Posterior cingulate gyrus (tissue), 11 donors: ENCODE results near the gene COLQ.
A peak's percentile ranks its signal among the peaks of the same experiment; 100 is the strongest.

Experiments
- DNase-seq, 10 donors: peaks; one replicate each; pipeline versions ENCODE4 v3.0.0 to v3.0.0-alpha.2; 2020 to 2021; ENCODE audit warnings: mixed read lengths in 3 of 10
- intact Hi-C: fragments of 100-400 bp; cut with DNase I; formaldehyde crosslinking; loops from one replicate; pipeline ENCODE4 v1.15.1; 2023

COLQ gene

DNA sequence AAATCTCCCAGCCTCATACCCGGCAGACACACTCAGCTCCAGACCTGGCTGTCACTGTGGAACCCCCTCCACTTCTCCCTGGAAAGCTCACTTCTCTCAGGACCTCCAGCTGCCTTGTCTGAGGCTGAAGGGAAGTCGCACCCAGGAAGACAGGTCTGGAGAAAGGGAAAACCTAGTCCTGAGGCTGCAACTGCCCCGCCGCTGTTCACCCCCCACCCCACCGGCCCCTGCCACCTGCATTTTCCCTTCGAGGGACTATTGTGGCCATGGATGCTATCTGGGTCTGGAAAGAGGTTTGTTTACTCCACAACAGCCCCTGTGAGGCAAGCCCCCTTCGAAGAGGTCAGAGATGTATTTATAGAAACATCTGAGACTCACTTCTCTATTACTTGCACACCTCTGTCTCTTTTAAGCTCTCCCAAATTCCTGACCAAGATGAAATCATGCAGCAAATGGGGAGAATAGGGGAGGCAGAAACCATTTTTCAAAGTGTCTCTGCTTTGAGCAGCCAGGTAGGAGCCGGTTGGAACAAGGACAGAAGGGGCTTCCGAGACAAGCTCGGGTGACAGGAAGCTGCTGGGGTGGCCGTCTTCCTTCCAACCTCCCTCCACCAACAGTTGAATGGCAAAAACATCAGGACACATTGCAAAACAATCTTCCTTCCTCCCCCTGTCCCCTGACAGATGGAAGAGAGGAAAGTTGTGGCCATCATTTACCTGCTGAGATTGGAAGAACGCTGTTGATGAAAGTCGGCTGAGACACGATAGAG lies 518 bp downstream of the COLQ start:
- intact Hi-C loops, result no loop called here
- DNase-seq, result peak in 1 of 10 donors; percentile 20

DNA sequence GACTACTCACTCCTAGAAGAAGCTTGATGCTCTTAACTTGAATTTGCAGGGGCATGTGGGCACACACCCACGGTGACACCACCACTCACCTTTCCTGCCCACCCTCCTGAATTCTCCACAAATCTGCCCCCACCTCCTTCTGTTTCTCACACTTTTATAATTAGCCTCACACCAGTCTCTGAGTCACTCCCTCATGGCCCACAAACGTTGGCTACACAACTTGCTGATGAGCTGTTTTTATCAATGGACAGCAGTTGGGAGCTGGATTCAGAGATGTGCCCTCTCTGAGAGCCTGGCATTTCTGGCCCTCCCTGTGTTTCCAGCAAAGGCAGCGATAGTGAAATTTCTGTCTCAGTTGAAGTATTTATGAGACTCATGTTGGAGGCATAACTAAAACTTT lies 1.3 kb downstream of the COLQ start:
- intact Hi-C loops, result no loop called here

DNA sequence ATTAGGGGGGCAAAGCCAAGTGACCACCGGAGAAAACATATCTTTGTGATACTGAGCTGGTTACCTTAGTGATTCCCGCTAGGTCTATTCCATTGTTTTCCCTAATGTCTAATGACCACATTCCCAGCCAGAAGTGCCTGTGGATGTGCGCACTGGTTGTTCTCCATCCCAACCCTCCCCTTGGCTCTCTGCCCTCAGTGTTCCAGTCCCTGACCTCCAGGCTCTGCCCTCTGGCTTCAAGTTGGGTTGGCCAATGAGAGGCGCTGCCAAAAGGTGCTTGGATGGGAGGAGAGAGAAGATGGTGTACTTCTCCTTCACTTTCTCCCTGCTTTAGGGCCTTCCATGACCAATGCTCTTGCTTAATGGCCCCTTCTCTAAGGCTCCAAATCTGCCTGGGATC lies 2.4 kb downstream of the COLQ start:
- no peak for DNase-seq
- intact Hi-C loops, result no loop called here

More for the DNA sequence above, 1.3 kb downstream of the COLQ start:
- peak in 1 of 10 donors; percentile 48 for DNase-seq

GRCh38 chr3:15514663-15515340 lies 6.7 kb downstream of the COLQ start:
- intact Hi-C loops, result no loop called here

GRCh38 chr3:15513810-15514662 lies 7.5 kb downstream of the COLQ start:
- intact Hi-C loops, result no loop called here
- peak in 1 of 10 donors; percentile 25 for DNase-seq

More at GRCh38 chr3:15514663-15515340, 6.7 kb downstream of the COLQ start:
- peak in 2 of 10 donors; percentile 30 to 57 for DNase-seq

GRCh38 chr3:15513116-15513515 lies 8.4 kb downstream of the COLQ start:
- intact Hi-C loops, result no loop called here
- peak in 1 of 10 donors; percentile 17 for DNase-seq

- intact Hi-C loops, result no loop called here
- DNase-seq, result peak; percentile 19 to 95 (median 70)
Measured at GRCh38 chr3:15512166-15512565, 9.3 kb downstream of the COLQ start.

- intact Hi-C loops, result no loop called here
- no peak for DNase-seq
Measured at GRCh38 chr3:15511156-15511555, 10.3 kb downstream of the COLQ start.

- DNase-seq, result peak in 1 of 10 donors; percentile 13
- intact Hi-C loops, result no loop called here
Measured at GRCh38 chr3:15510493-15510892, 11.0 kb downstream of the COLQ start.

GRCh38 chr3:15506571-15506970 lies 14.9 kb downstream of the COLQ start:
- intact Hi-C loops, result no loop called here
- peak in 1 of 10 donors; percentile 25 for DNase-seq

- peak in 1 of 10 donors; percentile 67 for DNase-seq
- intact Hi-C loops, result no loop called here
Measured at GRCh38 chr3:15505479-15506165, 15.9 kb downstream of the COLQ start.

DNA sequence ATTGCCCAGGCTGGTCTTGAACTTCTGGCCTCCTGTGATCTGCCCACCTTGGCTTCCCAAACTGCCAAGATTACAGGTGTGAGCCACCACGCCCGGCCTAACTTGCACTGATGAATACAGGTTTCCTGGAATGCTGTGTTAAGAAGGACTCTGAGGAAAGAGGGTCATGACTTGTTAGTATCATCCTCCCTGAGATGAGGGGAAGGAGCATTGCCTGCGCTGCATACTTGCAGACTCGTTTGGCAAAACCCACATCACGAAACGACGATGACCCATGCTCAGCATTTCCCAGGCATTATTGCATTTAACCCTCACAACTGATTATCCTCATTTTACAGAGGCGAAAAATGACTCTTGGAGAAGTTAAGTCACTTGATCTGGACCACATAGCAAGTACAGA lies 18.9 kb downstream of the COLQ start:
- intact Hi-C loops, result no loop called here
- no peak for DNase-seq

DNA sequence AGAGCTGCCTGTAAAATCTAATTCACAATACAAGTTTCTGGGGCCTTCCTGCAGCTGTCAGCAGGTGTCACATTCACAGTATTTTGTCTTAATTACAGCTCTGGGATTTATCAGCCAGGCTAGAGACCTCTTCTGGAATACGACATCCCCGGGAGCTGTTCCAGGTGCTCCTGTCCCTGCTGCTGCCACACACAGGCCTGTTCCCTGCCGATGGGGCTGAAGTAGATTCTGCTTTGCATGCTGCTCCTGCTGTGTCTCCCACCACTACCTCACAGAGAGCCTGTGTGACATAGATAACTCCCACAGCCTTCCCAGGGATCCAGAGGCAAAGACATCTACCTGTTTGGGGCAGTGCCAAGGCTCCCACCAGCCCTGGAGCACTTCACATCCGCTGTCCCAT lies 20.4 kb downstream of the COLQ start:
- intact Hi-C loops, result no loop called here

DNA sequence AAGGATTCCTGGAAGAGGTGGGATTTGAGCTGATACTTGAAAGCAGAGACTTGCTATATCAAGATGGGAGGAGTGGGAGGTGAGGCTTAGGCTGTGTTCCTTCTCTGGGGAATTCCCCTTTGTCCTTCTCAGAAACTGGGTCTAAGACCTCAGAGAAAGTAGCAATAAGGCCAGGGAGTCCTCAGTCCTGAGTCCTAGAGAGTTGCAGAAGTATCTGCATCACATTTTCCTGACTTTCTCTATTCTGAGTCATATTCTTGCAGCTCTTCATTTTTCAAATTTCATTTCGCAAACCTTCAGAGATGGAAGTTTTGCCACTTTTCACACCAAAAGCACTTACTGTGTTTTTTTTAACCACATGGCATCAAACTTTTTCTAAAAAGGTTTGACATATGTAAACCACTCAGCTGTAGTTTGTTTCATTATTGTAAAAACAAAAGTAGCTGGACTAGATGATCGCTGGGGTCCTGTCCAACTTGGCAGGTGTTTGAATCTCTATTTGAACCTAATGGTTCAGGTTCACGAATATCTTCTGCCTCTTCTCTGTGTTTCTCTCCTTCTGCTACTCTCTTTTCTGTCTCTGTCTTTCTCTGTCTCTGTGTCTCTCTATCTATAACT lies 21.3 kb downstream of the COLQ start:
- intact Hi-C loops, result no loop called here
- DNase-seq, result no peak

More for the DNA sequence above, 20.4 kb downstream of the COLQ start:
- DNase-seq, result peak in 1 of 10 donors; percentile 64

DNA sequence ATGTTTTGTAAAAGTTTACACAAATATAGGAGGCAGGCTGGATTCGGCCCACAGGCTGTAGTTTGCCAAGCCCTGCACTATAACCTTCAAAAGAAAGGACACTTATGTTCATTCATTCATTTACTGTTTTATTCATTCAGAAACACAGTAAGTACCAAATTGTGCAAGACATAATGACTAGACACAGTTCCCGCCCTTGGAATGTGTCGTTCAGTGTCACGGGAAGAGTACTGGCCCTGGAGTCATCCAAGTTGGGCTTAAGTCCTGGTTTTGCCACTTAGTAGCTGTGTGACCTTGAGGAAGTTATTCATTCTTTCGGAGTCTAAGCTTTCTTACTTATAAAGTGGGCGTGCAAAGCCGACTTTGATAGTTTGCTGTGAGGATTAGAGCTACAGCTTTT lies 22.0 kb downstream of the COLQ start:
- intact Hi-C loops, result no loop called here

DNA sequence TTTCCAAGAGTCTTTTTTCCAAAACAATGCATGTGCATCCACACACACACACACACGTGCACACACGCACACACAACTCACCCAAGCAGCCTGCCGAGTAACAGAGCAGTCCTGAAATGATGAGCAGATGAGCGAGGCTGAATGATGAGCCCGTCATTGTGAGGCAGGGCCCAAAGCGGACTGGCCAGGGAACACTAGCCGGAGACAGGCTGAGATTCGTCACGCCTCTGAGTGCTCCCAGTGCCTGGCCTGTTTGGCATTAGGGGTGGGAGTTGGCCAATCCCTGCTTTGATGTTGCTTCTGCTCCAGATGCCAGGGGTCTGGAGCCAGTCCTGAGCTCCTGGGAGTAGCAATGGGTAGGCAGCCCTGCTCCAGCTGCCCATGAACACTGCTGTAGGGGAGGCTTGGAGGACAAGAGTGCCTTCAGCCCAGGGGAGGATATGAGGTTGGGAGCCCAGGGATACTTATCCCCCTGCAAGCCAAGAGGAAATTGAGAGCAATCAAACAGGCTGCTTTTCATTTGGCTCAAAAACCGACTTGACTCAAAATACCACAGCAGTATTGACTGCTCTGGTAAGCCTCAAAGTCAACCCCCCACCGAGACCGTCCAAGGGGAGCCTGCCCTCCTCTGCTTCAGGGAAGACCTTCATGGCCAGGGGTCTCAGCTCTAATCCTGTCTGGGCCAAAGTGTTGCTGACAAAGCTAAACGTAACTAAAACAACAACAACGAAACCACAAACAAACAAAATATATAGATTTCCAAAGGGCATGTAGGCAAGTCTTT lies 22.9 kb downstream of the COLQ start:
- DNase-seq, result peak in 1 of 10 donors; percentile 25
- intact Hi-C loops, result no loop called here

More for the DNA sequence above, 22.0 kb downstream of the COLQ start:
- DNase-seq, result no peak

GRCh38 chr3:15497964-15498363 lies 23.5 kb downstream of the COLQ start:
- intact Hi-C loops, result no loop called here
- DNase-seq, result no peak

DNA sequence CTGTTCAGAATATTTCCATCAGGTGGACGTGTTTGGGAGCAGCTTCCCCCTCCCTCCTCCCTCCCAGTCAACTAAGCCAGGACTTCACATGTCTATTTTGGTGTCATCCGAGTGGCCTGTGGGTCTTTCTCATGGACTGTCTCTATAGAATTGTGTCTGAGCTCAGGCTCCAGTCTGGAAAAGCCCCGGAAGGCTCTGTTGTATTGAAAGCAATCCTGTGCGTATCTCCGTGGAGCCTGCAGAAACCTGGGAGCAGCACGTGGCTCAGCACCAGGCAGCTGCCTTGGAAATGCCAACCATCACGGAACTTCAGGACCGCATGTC lies 25.2 kb downstream of the COLQ start:
- intact Hi-C loops, result no loop called here
- DNase-seq, result peak in 1 of 10 donors; percentile 23
